Sigmoid colon (tissue), 7 donors: Measurements from ENCODE around the gene ITM2B. TPM values are rescaled to one million over a fixed set of nuclear protein-coding genes. Genes with fewer than 3 reads are reported as not detected.

Experiments used
- DNase-seq: peaks from one replicate; pipeline ENCODE4 v3.0.0-alpha.2; 2019
- H3K27ac ChIP-seq, 4 donors: fragments of 200-600 bp; sonication (generic); one replicate each; pipeline ENCODE4 v1.5.1; 2016 to 2019; ENCODE audit warnings: mild to moderate bottlenecking in 1 of 4
- H3K27me3 ChIP-seq, 3 donors: fragments of 200-600 bp; sonication (generic); one replicate each; pipeline ENCODE4 v1.5.1; 2019; ENCODE audit warnings: mild to moderate bottlenecking in 1 of 3
- H3K36me3 ChIP-seq, 4 donors: fragments of 200-600 bp; sonication (generic); one replicate each; pipeline ENCODE4 v1.5.1; 2016 to 2019
- H3K4me1 ChIP-seq, 4 donors: fragments of 200-600 bp; sonication (generic); one replicate each; pipeline ENCODE4 v1.5.1; 2017 to 2019
- H3K4me3 ChIP-seq, 4 donors: fragments of 200-600 bp; sonication (generic); one replicate each; pipeline ENCODE4 v1.5.1; 2017 to 2019; ENCODE audit warnings: mild to moderate bottlenecking in 2 of 4, moderate library complexity in 1 of 4
- H3K9me3 ChIP-seq, 4 donors: fragments of 200-600 bp in 3 of 4; sonication (generic) in 3 of 4; one replicate each; pipeline versions ENCODE4 v1.5.1 to v1.6.1; 2013 to 2019
- EP300 ChIP-seq, 4 donors: sonication (generic); formaldehyde crosslinking; IDR thresholded peaks; one replicate each; pipeline ENCODE4 v1.6.1; 2017; ENCODE audit warnings: antibody characterized with exemption in 4 of 4
- POLR2A ChIP-seq, 2 donors: fragments of 450-650 bp; IDR thresholded peaks; one replicate each; pipeline ENCODE4 v1.6.1; 2016; ENCODE audit warnings: antibody characterized with exemption in 2 of 2, mild to moderate bottlenecking in 2 of 2, moderate library complexity in 2 of 2
- POLR2AphosphoS5 ChIP-seq, 4 donors: sonication (generic); formaldehyde crosslinking; IDR thresholded peaks; one replicate each; pipeline ENCODE4 v1.6.1; 2017; ENCODE audit warnings: antibody characterized with exemption in 4 of 4
- WGBS, 2 donors: extraction: QIAGEN DNeasy Blood & Tissue Kit; methylation state at CpG; one replicate each; pipeline ENCODE4 v1.1.7; 2013; 5-methylcytosine and 5-hydroxymethylcytosine counted together
- intact Hi-C: fragments of 100-400 bp; cut with DNase I; formaldehyde crosslinking; loops from one replicate; pipeline ENCODE4 v1.15.1; 2023
- polyA plus RNA-seq, 3 donors: library from polyadenylated mRNA; stranded (reverse); fragments of 200-250 nt; gene quantifications; one replicate each; pipeline ENCODE4 v1.2.3, GENCODE V29; 2013
- total RNA-seq, 4 donors: library from RNA; depleted of rRNA; stranded (reverse); fragments of >200 nt; gene quantifications; one replicate each; pipeline ENCODE4 v1.1.0, GENCODE V29; 2016
- TF ChIP-seq, protein P1 (sequence below), 4 experiments: fragments of 450-650 bp in 3 of 4; fragments of 200-600 bp in 1 of 4; IDR thresholded peaks; one replicate each; pipeline ENCODE4 v1.5.1; 2016 to 2019; ENCODE audit warnings: antibody characterized with exemption in 4 of 4, mild to moderate bottlenecking in 3 of 4, moderate library complexity in 2 of 4
- donor health status: healthy with polysubstance abuse.
- donor health status: Bipolar disorder and iron deficiency.
- donor health status: healthy.

ITM2B gene
- total and polyA plus RNA-seq, 7 donors = 147 to 478 (median 285) TPM

DNA sequence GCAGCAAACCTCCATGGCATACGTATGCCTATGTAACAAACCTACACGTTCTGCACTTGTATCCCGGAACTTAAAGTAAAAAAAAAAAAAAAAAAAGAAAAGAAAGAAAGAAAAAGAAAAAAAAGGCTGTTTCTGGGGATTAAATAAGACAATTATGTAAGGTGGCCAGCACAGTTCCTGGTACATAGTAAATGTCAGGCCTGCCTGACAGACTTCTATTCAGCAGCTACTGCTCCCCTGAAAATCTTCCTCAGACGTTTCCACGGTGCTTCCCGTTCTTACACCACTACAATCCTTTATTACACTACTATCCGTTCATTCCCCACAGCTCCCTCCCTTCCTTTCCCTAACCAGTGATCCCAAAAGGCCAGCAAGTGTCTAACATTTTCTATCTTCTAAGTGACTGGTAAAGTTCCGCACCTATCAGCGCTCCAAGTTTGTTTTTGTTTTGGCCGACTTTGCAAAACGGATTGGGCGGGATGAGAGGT lies 69.9 kb downstream of the ITM2B start:
- intact Hi-C loops = loop anchor here (1.0 to 5.0 kb wide), 4 partner anchors 68 to 229 kb away; partner anchors contain the start of genes MED4 and RCBTB2
- DNase-seq = no peak
- Histone ChIP-seq H3K4me3 (peak overlapping the region; percentile 81 to 95 (median 84)), H3K27ac (peak overlapping the region; percentile 96 to 99 (median 98)), H3K4me1 (peaks cover 0 to 31% (median 26%) of the 10 kb centered on the region in 4 donors), H3K36me3 (peaks cover 0 to 9% (median 0%) of the 10 kb centered on the region in 4 donors), H3K9me3 (no peaks in the 10 kb centered on the region), H3K27me3 (no peaks in the 10 kb centered on the region)
- 9 to 18% methylated on average over 12 of the region's 12 CpGs for WGBS, 2 donors
- TF ChIP-seq, protein P1, sequence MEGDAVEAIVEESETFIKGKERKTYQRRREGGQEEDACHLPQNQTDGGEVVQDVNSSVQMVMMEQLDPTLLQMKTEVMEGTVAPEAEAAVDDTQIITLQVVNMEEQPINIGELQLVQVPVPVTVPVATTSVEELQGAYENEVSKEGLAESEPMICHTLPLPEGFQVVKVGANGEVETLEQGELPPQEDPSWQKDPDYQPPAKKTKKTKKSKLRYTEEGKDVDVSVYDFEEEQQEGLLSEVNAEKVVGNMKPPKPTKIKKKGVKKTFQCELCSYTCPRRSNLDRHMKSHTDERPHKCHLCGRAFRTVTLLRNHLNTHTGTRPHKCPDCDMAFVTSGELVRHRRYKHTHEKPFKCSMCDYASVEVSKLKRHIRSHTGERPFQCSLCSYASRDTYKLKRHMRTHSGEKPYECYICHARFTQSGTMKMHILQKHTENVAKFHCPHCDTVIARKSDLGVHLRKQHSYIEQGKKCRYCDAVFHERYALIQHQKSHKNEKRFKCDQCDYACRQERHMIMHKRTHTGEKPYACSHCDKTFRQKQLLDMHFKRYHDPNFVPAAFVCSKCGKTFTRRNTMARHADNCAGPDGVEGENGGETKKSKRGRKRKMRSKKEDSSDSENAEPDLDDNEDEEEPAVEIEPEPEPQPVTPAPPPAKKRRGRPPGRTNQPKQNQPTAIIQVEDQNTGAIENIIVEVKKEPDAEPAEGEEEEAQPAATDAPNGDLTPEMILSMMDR (IDR thresholded peaks at IDR 0.05) = no peak
- TF ChIP-seq POLR2A (IDR thresholded peaks at IDR 0.05) (no peak), POLR2AphosphoS5 (IDR thresholded peaks at IDR 0.05) (no peak), EP300 (IDR thresholded peaks at IDR 0.05) (no peak)

DNA sequence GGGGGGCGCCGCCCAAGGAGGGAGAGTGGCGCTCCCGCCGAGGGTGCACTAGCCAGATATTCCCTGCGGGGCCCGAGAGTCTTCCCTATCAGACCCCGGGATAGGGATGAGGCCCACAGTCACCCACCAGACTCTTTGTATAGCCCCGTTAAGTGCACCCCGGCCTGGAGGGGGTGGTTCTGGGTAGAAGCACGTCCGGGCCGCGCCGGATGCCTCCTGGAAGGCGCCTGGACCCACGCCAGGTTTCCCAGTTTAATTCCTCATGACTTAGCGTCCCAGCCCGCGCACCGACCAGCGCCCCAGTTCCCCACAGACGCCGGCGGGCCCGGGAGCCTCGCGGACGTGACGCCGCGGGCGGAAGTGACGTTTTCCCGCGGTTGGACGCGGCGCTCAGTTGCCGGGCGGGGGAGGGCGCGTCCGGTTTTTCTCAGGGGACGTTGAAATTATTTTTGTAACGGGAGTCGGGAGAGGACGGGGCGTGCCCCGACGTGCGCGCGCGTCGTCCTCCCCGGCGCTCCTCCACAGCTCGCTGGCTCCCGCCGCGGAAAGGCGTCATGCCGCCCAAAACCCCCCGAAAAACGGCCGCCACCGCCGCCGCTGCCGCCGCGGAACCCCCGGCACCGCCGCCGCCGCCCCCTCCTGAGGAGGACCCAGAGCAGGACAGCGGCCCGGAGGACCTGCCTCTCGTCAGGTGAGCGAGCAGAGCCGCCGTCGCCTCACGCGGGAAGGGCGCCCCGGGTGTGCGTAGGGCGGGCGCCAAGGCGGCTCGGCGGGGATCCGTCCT lies 70.5 kb downstream of the ITM2B start, which contains the start of gene RB1:
Gene RB1, plus strand, starts transcription at position 393 of the 784 bp plus-strand sequence. Its CDS starts 162 bp downstream, at position 555.
- H3K4me1 ChIP-seq = peaks cover 0 to 31% (median 26%) of the 10 kb centered on the region in 4 donors
- peak; percentile 97 for DNase-seq
- intact Hi-C loops = loop anchor here (1.0 to 5.0 kb wide), 4 partner anchors 69 to 229 kb away; partner anchors contain the start of genes MED4 and RCBTB2
- peaks cover 0 to 14% (median 0%) of the 10 kb centered on the region in 4 donors for H3K36me3 ChIP-seq
- H3K4me3 ChIP-seq = peak within 1 kb of the TSS; percentile 81 to 95 (median 84)
- TF ChIP-seq POLR2A (IDR thresholded peaks at IDR 0.05) (peak; percentile 96 to 98), POLR2AphosphoS5 (IDR thresholded peaks at IDR 0.05) (peak; percentile 99 to 100 (median 99)), EP300 (IDR thresholded peaks at IDR 0.05) (peak in 1 of 4 donors; percentile 76)
- TF ChIP-seq, protein P1 (IDR thresholded peaks at IDR 0.05) = no peak
- H3K27ac ChIP-seq = peak within 1 kb of the TSS; percentile 96 to 99 (median 98)
- no peaks in the 10 kb centered on the region for H3K9me3 ChIP-seq
- no peaks in the 10 kb centered on the region for H3K27me3 ChIP-seq
- WGBS, 2 donors = 0 to 1% methylated on average over 96 of the region's 96 CpGs

DNA sequence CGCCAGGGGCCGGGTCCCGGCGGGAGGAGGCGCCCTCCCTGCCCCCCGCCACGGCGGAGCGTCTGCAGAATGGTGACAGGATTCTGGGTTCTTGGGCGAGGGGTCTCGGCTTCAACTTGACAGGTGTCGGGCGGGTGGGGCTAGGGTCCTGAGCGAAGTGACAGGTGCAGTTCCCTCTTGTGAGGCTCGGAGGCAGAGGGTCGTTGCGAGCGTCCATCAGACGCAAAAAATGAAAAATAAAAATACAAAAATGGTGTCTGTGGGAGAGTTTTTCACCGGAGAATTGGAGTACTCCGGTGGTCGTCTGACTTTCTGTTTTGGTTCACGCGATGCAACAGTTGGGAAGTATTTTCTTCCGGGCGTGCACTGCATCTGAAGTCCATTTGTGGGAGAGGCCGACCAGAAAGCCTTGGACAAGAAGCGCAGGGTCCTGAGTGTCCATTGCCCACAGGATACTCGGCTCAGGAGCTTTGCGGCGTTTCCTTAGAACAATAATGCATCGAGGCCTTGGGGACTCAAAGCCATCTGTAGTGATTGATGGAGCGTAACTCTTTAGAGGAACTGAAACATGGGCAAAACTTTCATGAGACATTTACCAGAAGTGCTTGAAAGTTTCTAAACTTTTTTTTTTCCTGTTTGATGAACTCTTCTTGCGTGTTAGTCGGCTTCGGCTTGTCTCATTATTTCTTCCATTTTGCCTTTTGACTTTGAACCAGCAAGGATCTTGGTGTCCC lies 71.3 kb downstream of the ITM2B start:
- Histone ChIP-seq H3K9me3 (no peaks in the 10 kb centered on the region), H3K4me1 (peaks cover 0 to 31% (median 26%) of the 10 kb centered on the region in 4 donors), H3K27ac (peak overlapping the region; percentile 96 to 99 (median 98)), H3K27me3 (no peaks in the 10 kb centered on the region), H3K36me3 (peaks cover 0 to 21% (median 0%) of the 10 kb centered on the region in 4 donors), H3K4me3 (peak overlapping the region; percentile 81 to 95 (median 84))
- peak in 2 of 4 donors; percentile 46 to 59 for TF ChIP-seq POLR2AphosphoS5 (IDR thresholded peaks at IDR 0.05)
- TF ChIP-seq, protein P1 (IDR thresholded peaks at IDR 0.05) = no peak
- TF ChIP-seq POLR2A (IDR thresholded peaks at IDR 0.05) = peak in 1 of 2 donors; percentile 15
- peak; percentile 72 for DNase-seq
- intact Hi-C loops = loop anchor here (5.0 kb wide), 2 partner anchors 207 to 228 kb away; partner anchors contain the start of genes MED4 and RCBTB2
- 0% methylated on average over 36 of the region's 36 CpGs for WGBS, 2 donors

DNA sequence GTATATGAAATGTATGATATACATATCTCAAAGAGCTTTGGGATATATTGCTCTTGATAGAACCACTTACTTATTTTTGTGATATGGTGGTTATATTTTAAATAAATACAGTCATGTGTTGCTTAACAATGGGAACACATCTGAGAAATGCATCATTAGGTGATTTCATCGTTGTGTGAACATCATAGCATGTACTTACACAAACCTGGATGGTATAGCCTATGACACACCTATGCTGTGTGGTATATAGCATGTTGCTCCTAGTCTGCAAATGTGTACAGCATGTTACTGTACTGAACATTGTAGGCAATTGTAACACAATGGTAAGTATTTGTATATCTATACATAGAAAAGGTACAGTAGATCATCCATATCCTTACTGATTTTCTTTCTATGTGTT lies 78.2 kb downstream of the ITM2B start:
- 95 to 96% methylated on average over 1 of the region's 1 CpG for WGBS, 2 donors
- Histone ChIP-seq H3K27ac (no peak overlapping the region), H3K27me3 (no peaks in the 10 kb centered on the region), H3K36me3 (peaks cover 0 to 25% (median 0%) of the 10 kb centered on the region in 4 donors), H3K9me3 (no peaks in the 10 kb centered on the region), H3K4me3 (no peak overlapping the region), H3K4me1 (peaks cover 0 to 16% (median 8%) of the 10 kb centered on the region in 4 donors)
- intact Hi-C loops = no loop called here
- TF ChIP-seq, protein P1 (IDR thresholded peaks at IDR 0.05) = no peak
- TF ChIP-seq POLR2A (IDR thresholded peaks at IDR 0.05) (no peak), POLR2AphosphoS5 (IDR thresholded peaks at IDR 0.05) (no peak), EP300 (IDR thresholded peaks at IDR 0.05) (no peak)
- DNase-seq = no peak
